GM12878 (cell line): Measurements from ENCODE around the gene TCEAL9. TPM values are rescaled to one million over a fixed set of nuclear protein-coding genes. Genes with fewer than 3 reads are reported as not detected.

Experiments used
- ATAC-seq: fragments of 200-7000 bp; cut with Tn5 transposase; 3 replicates; pipeline ENCODE4 v1.9.1; 2020; ENCODE audit warnings: mild to moderate bottlenecking, moderate library complexity
- BruUV-seq: library from RNA; stranded (reverse); fragments of 400-500 nt; replicated peaks from 2 replicates; lab custom pipeline; 2021; lab: Mats Ljungman, UMichigan
- CTCF ChIA-PET: fragments of 300-600 bp; sonication (Branson Sonifier 250); formaldehyde crosslinking; extraction: SDS; loops from one replicate; lab custom pipeline; 2021; ENCODE audit warnings: inconsistent platforms; lab: Yijun Ruan, JAX
- POLR2A ChIA-PET: fragments of 350-600 bp; formaldehyde crosslinking; extraction: SDS; loops from one replicate; lab custom pipeline; 2021; ENCODE audit warnings: inconsistent platforms; lab: Charles Lee
- RAD21 ChIA-PET: fragments of 300-600 bp; sonication (Branson Sonifier 250); formaldehyde crosslinking; loops from one replicate; lab custom pipeline; 2023; ENCODE audit warnings: antibody characterized with exemption; ENCODE audit not compliant: unreplicated experiment; lab: Charles Lee
- SMC1A ChIA-PET: fragments of 300-600 bp; sonication (Branson Sonifier 250); formaldehyde crosslinking; loops from one replicate; lab custom pipeline; 2023; ENCODE audit not compliant: unreplicated experiment, uncharacterized antibody; lab: Charles Lee
- DNase-seq: peaks from one replicate; pipeline ENCODE4 v3.0.0-alpha.2; 2011; ENCODE audit warnings: low read depth, low spot score
- FAIRE-seq: peaks from 3 replicates; lab custom pipeline; 2011; peaks lifted over from hg19 to GRCh38; lab: Jason Lieb, UNC
- H2AFZ ChIP-seq: 2 replicates; pipeline ENCODE4 v1.6.0; 2011; ENCODE audit warnings: low read depth, low read length, control low read depth; ENCODE audit not compliant: control insufficient read depth
- H3K27ac ChIP-seq: 2 replicates; pipeline ENCODE4 v1.5.1; 2011; ENCODE audit warnings: control low read depth; ENCODE audit not compliant: control insufficient read depth, insufficient read depth
- H3K27me3 ChIP-seq, 2 experiments: replicated peaks in 1 of 2; 2 replicates each; pipeline versions ENCODE4 v1.6.0 to v1.6.1; 2011; ENCODE audit warnings: low read length in 1 of 2; ENCODE audit not compliant: control insufficient read depth in 2 of 2, insufficient read depth in 2 of 2
- H3K36me3 ChIP-seq, 2 experiments: 2 replicates each; pipeline ENCODE4 v1.5.1; 2011; ENCODE audit warnings: low read length in 1 of 2; ENCODE audit not compliant: control insufficient read depth in 2 of 2, insufficient read depth in 2 of 2
- H3K4me1 ChIP-seq: 2 replicates; pipeline ENCODE4 v1.6.1; 2011; ENCODE audit warnings: mild to moderate bottlenecking, low read length, moderate library complexity, mixed read lengths; ENCODE audit not compliant: control insufficient read depth, insufficient read depth
- H3K4me2 ChIP-seq: 2 replicates; pipeline ENCODE4 v1.6.0; 2011; ENCODE audit warnings: control low read depth; ENCODE audit not compliant: control insufficient read depth, insufficient read depth
- H3K4me3 ChIP-seq: fragments of 200-600 bp; sonication (generic); 2 replicates; pipeline ENCODE4 v1.5.1; 2016
- H3K79me2 ChIP-seq: 2 replicates; pipeline ENCODE4 v1.6.0; 2011; ENCODE audit warnings: low read length; ENCODE audit not compliant: control insufficient read depth, insufficient read depth
- H3K9ac ChIP-seq: 2 replicates; pipeline ENCODE4 v1.8.0; 2011; ENCODE audit warnings: low read length, control low read depth, mixed read lengths; ENCODE audit not compliant: control insufficient read depth, insufficient read depth
- H3K9me3 ChIP-seq: replicated peaks from 3 replicates; pipeline ENCODE4 v1.5.1; 2011; ENCODE audit warnings: mild to moderate bottlenecking, low read length; ENCODE audit not compliant: control insufficient read depth, insufficient read depth
- H4K20me1 ChIP-seq: 2 replicates; pipeline ENCODE4 v1.6.0; 2011; ENCODE audit not compliant: control insufficient read depth, insufficient read depth
- BCLAF1 ChIP-seq: fragments of 450-650 bp; IDR thresholded peaks from 2 replicates; pipeline ENCODE4 v1.6.1; 2017; ENCODE audit warnings: antibody characterized with exemption, mild to moderate bottlenecking, moderate library complexity
- BRCA1 ChIP-seq: IDR thresholded peaks from 2 replicates; pipeline ENCODE4 v1.6.1; 2011; ENCODE audit warnings: low read depth, low read length, improper control_type of control experiment
- CHD1 ChIP-seq: IDR thresholded peaks from 2 replicates; pipeline ENCODE4 v1.6.1; 2012; ENCODE audit warnings: low read depth, low read length, improper control_type of control experiment
- EZH2 ChIP-seq: IDR thresholded peaks from 2 replicates; pipeline ENCODE4 v1.6.1; 2012; ENCODE audit warnings: low read depth, mild to moderate bottlenecking, control low read depth, inconsistent platforms, low read length, borderline replicate concordance; ENCODE audit not compliant: control insufficient read depth
- JUNB ChIP-seq: IDR thresholded peaks from 2 replicates; pipeline ENCODE4 v1.6.1; 2016; ENCODE audit warnings: antibody characterized with exemption, mild to moderate bottlenecking
- JUND ChIP-seq: IDR thresholded peaks from 2 replicates; pipeline ENCODE4 v1.6.1; 2012; ENCODE audit warnings: low read depth, mild to moderate bottlenecking, low read length, improper control_type of control experiment, moderate library complexity
- MYB ChIP-seq: fragments of 150-350 bp; IDR thresholded peaks from 2 replicates; pipeline ENCODE4 v1.6.1; 2014; ENCODE audit warnings: mild to moderate bottlenecking, low read depth, low read length, borderline replicate concordance
- PAX8 ChIP-seq: fragments of 450-650 bp; IDR thresholded peaks from 2 replicates; pipeline ENCODE4 v1.6.1; 2017; ENCODE audit warnings: mild to moderate bottlenecking, moderate library complexity
- WGBS: methylation state at CpG from one replicate; pipeline ENCODE4 v1.1.6; 2016; ENCODE audit warnings: low lambda C conversion rate; ENCODE audit not compliant: insufficient replicate concordance, insufficient coverage; ENCODE audit errors: missing lambda C conversion rate; 5-methylcytosine and 5-hydroxymethylcytosine counted together
- in situ Hi-C: fragments of 300-500 bp; cut with MboI; formaldehyde crosslinking; loops from 9 replicates; pipeline ENCODE4 v1.14.3; 2018; ENCODE audit warnings: mixed read lengths
- intact Hi-C: fragments of 100-400 bp; cut with micrococcal nuclease; formaldehyde crosslinking; loops from one replicate; pipeline ENCODE4 v1.14.2; 2022; ENCODE audit not compliant: unreplicated experiment
- polyA plus RNA-seq, 11 experiments: library from polyadenylated mRNA; depleted of rRNA in 4 of 11; unstranded in 6 of 11; stranded (reverse) in 5 of 11; fragments of >200 nt; fragmentation: Nextera tagmentation in 4 of 11; fragmentation: Illumina TruSeq in 1 of 11; extraction: Ambion mirVana in 4 of 11; extraction: Trizol in 1 of 11; gene quantifications; 1 replicate in 1 of 11; 2 replicates in 10 of 11; pipeline versions ENCODE4 v1.2.1 to v1.2.3, GENCODE V29; 2011 to 2016; ENCODE audit warnings: inconsistent platforms in 2 of 11, missing spikeins in 2 of 11, low read depth in 1 of 11
- total RNA-seq, 4 experiments: library from RNA; depleted of rRNA in 3 of 4; stranded (reverse); fragments of >200 nt in 3 of 4; fragmentation: Illumina TruSeq in 1 of 4; extraction: Trizol in 1 of 4; gene quantifications; 2 replicates each; pipeline versions ENCODE4 v1.2.1 to v1.2.3, GENCODE V29; 2013 to 2021

Gene TCEAL9
- total and polyA plus RNA-seq, 10 of the 15 experiments (the other 5 are each of a cell fraction or from before 2014, with no cell fraction given) = 0.39 to 2.5 (median 0.90) TPM

- TF ChIP-seq BCLAF1 (no peak), CHD1 (no peak), MYB (no peak), EZH2 (no peak), BRCA1 (no peak)
- TF ChIP-seq, all 136 proteins: peak for 0
These were observed 41.4 kb downstream of the TCEAL9 start (continued) for GRCh38 chrX:103397707-103398106.

- no peak for ATAC-seq
- TF ChIP-seq JUND (no peak), PAX8 (no peak), JUNB (no peak)
- TF ChIP-seq, all 136 proteins: peak for 0
- Histone ChIP-seq H3K4me1 (no peaks in the 10 kb centered on the region), H3K9ac (no peak overlapping the region), H3K27ac (no peak overlapping the region), H3K4me2 (no peak overlapping the region), H3K27me3 (no peaks in the 10 kb centered on the region), H3K36me3 (no peaks in the 10 kb centered on the region), H3K9me3 (no peaks in the 10 kb centered on the region), H3K4me3 (no peak overlapping the region), H2AFZ (no peak overlapping the region), H3K79me2 (no peaks in the 10 kb centered on the region), H4K20me1 (no peaks in the 10 kb centered on the region)
- 0% methylated on average over 1 of the region's 1 CpG for WGBS
- in situ Hi-C loops (no loop called here), intact Hi-C loops (no loop called here)
- FAIRE-seq (no peak), DNase-seq (no peak)
- RAD21 ChIA-PET = no interaction called here
- no TSS peak for BruUV-seq
- POLR2A ChIA-PET = no interaction called here
- SMC1A ChIA-PET = no interaction called here
- CTCF ChIA-PET = no interaction called here
These were observed 42.1 kb downstream of the TCEAL9 start for GRCh38 chrX:103398421-103398864.
